Measurements from ENCODE around the gene MMS22L.

- TF ChIP-seq CTCF (conservative IDR thresholded peaks at IDR 0.05; ENCODE audit: low read depth in 2 of 2) (no peak), POLR2AphosphoS5 (IDR thresholded peaks at IDR 0.05; ENCODE audit: low read depth) (no peak), EZH2 (IDR thresholded peaks at IDR 0.05; ENCODE audit: low read depth, unreplicated experiment) (no peak), CREB1 (CRISPR knock-in tag; IDR thresholded peaks at IDR 0.05; ENCODE audit: low read depth) (no peak), REST (IDR thresholded peaks at IDR 0.05; ENCODE audit: unreplicated experiment) (no peak), ETS1 (IDR thresholded peaks at IDR 0.05) (no peak), NANOG (IDR thresholded peaks at IDR 0.05; ENCODE audit: borderline replicate concordance) (no peak), EZH2phosphoT487 (IDR thresholded peaks at IDR 0.05; ENCODE audit: unreplicated experiment) (no peak), STAT1 (IDR thresholded peaks at IDR 0.05; ENCODE audit: unreplicated experiment) (no peak)
Measured at GRCh38 chr6:97203343-97203742, 79.7 kb downstream of the MMS22L start.

Data from GM23338 (cell line).